Measurements from ENCODE around the gene PRKAR2B. TPM values are rescaled to one million over a fixed set of nuclear protein-coding genes. Genes with fewer than 3 reads are reported as not detected.
A peak's percentile ranks its signal among the peaks of the same experiment; 100 is the strongest.

PRKAR2B gene
- 10 to 100 TPM; 42.0 to 57.8 (median 49.3) TPM for total RNA-seq
- polyA plus RNA-seq = 32.3 TPM
- long read RNA-seq, donor 1, transcript PRKAR2B-201 (11 exons, 3,745 nt) = major isoform, 153 of 211 reads
- long read RNA-seq, donor 1, partial matches to known transcripts = 47 of 211 reads
- long read RNA-seq, donor 1, other reads (novel, unspliced or antisense) = 11 of 211 reads
- long read RNA-seq, donor 2, transcript PRKAR2B-201 (11 exons, 3,745 nt) = major isoform, 50 of 54 reads
- long read RNA-seq, donor 2, partial matches to known transcripts = 2 of 54 reads
- long read RNA-seq, donor 2, other reads (novel, unspliced or antisense) = 2 of 54 reads
- long read RNA-seq, donor 3, transcript PRKAR2B-201 (11 exons, 3,745 nt) = major isoform, 7 of 12 reads
- long read RNA-seq, donor 3, partial matches to known transcripts = 5 of 12 reads
- long read RNA-seq, donor 3, other reads (novel, unspliced or antisense) = 0 of 12 reads
- long read RNA-seq, donor 4, transcript PRKAR2B-201 (11 exons, 3,745 nt) = major isoform, 54 of 60 reads
- long read RNA-seq, donor 4, partial matches to known transcripts = 3 of 60 reads
- long read RNA-seq, donor 4, other reads (novel, unspliced or antisense) = 3 of 60 reads

- peak within 1 kb of the TSS; percentile 47 for H3K27ac ChIP-seq (ENCODE audit: low read length)
- no peaks in the 10 kb centered on the region for H3K27me3 ChIP-seq (ENCODE audit: control insufficient read depth, insufficient read depth)
- ATAC-seq = peak; percentile 95 to 97
- intact Hi-C loops (cut with DNase I) = no loop called here
- no peaks in the 10 kb centered on the region for H3K9me3 ChIP-seq (ENCODE audit: control insufficient read depth, low read length)
- under 1% methylated on average over 110 of the region's 110 CpGs for WGBS
- peaks cover 2% of the 10 kb centered on the region for H3K4me1 ChIP-seq (ENCODE audit: control insufficient read depth, insufficient read depth, low read length)
- DNase-seq = peak; percentile 82 to 94 (median 93)
- H3K4me3 ChIP-seq (ENCODE audit: low read length) = peak within 1 kb of the TSS; percentile 91
These were observed at the start of gene PRKAR2B for GRCh38 chr7:107044347-107045194. Gene PRKAR2B (plus strand): TSS chr7:107044705. CDS start chr7:107044908, 203 bp downstream.

GRCh38 chr7:106994833-106995232 is 49.7 kb upstream of the PRKAR2B start:
- no peak overlapping the region for H3K27ac ChIP-seq (ENCODE audit: low read length)
- DNase-seq = no peak
- no peaks in the 10 kb centered on the region for H3K27me3 ChIP-seq (ENCODE audit: control insufficient read depth, insufficient read depth)
- ATAC-seq = no peak
- no peaks in the 10 kb centered on the region for H3K4me1 ChIP-seq (ENCODE audit: control insufficient read depth, insufficient read depth, low read length)
- H3K4me3 ChIP-seq (ENCODE audit: low read length) = no peak overlapping the region
- intact Hi-C loops (cut with DNase I) = no loop called here
- no peaks in the 10 kb centered on the region for H3K9me3 ChIP-seq (ENCODE audit: control insufficient read depth, low read length)
- WGBS = 89% methylated on average over 7 of the region's 7 CpGs

DNA sequence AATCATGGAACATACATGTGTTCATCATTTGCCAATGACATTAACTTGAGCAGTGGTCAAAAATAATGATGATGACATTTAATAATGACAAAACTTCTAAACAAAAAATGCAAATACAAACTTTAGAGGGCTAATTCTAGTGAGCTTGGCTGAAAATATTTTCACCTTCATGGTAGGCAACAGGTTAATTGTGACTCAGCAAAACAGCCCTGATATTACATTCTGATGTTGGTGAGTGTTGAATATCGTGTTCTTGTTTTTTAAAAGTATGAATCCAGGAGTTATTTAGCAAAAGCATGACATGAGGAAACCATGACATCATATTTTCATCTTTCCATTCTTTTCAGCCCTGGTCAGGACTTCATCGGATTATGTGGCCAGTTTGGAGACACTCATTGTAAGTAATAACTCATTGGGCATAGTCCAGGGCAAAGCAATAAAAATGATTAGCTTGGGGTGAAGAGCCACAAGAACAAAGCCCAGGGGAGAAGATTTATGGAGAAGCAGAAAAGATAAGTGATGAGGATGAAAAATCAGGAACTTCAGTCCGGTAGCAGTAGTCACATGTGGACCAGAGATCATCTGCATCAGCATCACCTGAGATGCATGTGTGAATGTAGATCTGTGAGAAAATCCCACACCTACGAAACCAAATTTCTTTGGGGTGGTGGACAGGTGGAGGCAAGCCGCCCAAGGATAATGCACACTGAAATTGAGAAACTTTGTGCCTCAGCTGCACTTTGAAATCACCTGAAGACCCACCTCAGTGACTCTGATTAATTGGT is 46.8 kb upstream of the PRKAR2B start:
- intact Hi-C loops (cut with DNase I) = no loop called here
- Histone ChIP-seq H3K4me1 (ENCODE audit: control insufficient read depth, insufficient read depth, low read length) (no peaks in the 10 kb centered on the region), H3K27me3 (ENCODE audit: control insufficient read depth, insufficient read depth) (no peaks in the 10 kb centered on the region), H3K4me3 (ENCODE audit: low read length) (no peak overlapping the region), H3K9me3 (ENCODE audit: control insufficient read depth, low read length) (no peaks in the 10 kb centered on the region), H3K27ac (ENCODE audit: low read length) (no peak overlapping the region)
- WGBS = 79% methylated on average over 5 of the region's 5 CpGs
- DNase-seq (no peak), ATAC-seq (no peak)

- intact Hi-C loops (cut with DNase I) = no loop called here
- Histone ChIP-seq H3K27ac (ENCODE audit: low read length) (no peak overlapping the region), H3K4me3 (ENCODE audit: low read length) (no peak overlapping the region), H3K9me3 (ENCODE audit: control insufficient read depth, low read length) (no peaks in the 10 kb centered on the region), H3K27me3 (ENCODE audit: control insufficient read depth, insufficient read depth) (no peaks in the 10 kb centered on the region), H3K4me1 (ENCODE audit: control insufficient read depth, insufficient read depth, low read length) (no peaks in the 10 kb centered on the region)
- no peak for ATAC-seq
- no peak for DNase-seq
- WGBS = 85% methylated on average over 2 of the region's 2 CpGs
These were observed 45.5 kb upstream of the PRKAR2B start for GRCh38 chr7:106999023-106999422.

DNA sequence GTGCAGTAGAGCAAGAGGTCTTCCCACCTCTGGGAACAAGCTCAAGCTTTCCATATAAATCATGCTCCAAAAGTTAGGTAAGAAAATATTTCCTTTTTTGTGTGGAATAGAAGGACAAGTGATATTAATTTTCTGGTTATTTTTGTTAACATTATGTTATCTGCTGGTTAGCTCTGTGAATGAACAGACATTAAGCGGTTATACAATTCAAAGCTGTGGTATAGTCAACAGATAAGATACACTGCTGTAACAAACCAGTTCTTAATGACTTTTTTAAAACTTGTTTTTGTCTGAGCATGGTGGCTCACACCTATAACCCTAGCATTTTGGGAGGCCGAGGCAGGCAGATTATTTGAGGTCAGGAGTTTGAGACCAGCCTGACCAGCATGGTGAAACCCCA is 43.0 kb upstream of the PRKAR2B start:
- H3K27me3 ChIP-seq (ENCODE audit: control insufficient read depth, insufficient read depth) = no peaks in the 10 kb centered on the region
- no peak overlapping the region for H3K27ac ChIP-seq (ENCODE audit: low read length)
- 88% methylated on average over 2 of the region's 2 CpGs for WGBS
- H3K4me1 ChIP-seq (ENCODE audit: control insufficient read depth, insufficient read depth, low read length) = no peaks in the 10 kb centered on the region
- ATAC-seq (no peak), DNase-seq (no peak)
- H3K9me3 ChIP-seq (ENCODE audit: control insufficient read depth, low read length) = no peaks in the 10 kb centered on the region
- intact Hi-C loops (cut with DNase I) = no loop called here
- H3K4me3 ChIP-seq (ENCODE audit: low read length) = no peak overlapping the region

DNA sequence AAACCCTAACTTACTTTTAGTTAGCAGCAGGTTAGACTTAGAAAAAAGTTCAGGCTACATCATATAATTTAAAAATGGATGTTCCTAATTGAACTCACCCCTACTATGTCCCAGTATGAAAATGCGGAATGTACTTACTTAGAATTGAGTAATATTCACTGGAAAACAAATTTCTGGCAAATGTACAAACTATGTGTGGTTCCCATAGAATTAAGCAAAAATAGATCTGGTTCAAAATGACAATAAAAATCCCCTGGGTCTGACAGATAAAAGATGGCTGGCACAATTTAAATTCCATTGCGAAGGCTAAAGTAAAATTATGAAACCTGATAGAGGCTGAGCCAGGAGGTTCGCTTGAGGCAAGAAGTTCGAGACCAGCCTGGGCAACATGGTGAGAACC is 42.4 kb upstream of the PRKAR2B start:
- intact Hi-C loops (cut with DNase I) = no loop called here

DNA sequence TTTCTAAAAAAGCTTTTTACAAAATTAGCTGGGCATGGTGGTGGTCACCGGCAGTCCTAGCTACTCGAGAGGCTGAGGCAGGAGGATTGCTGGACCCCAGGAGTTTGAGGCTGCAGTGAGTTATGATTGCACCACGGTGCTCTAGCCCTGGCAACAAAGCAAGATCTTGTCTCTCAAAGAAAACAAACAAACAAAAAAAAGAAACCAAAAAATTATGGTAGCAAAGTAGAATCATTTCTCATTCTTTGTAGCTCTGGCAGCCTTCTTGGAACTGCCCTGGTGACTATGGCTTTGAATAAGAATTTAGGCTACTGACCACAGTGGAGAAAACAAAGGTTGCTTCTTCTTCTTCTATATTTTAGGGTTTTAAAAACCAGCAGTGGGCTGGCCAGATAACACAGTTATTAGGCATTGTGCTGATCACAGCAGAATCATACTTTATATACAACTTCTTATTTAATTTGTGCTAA is 41.9 kb upstream of the PRKAR2B start:
- no peak overlapping the region for H3K4me3 ChIP-seq (ENCODE audit: low read length)
- WGBS = 73% methylated on average over 3 of the region's 3 CpGs
- DNase-seq = no peak
- no peaks in the 10 kb centered on the region for H3K9me3 ChIP-seq (ENCODE audit: control insufficient read depth, low read length)
- no peaks in the 10 kb centered on the region for H3K4me1 ChIP-seq (ENCODE audit: control insufficient read depth, insufficient read depth, low read length)
- intact Hi-C loops (cut with DNase I) = no loop called here
- no peaks in the 10 kb centered on the region for H3K27me3 ChIP-seq (ENCODE audit: control insufficient read depth, insufficient read depth)
- no peak for ATAC-seq
- no peak overlapping the region for H3K27ac ChIP-seq (ENCODE audit: low read length)

More for the DNA sequence above, 42.4 kb upstream of the PRKAR2B start:
- H3K4me3 ChIP-seq (ENCODE audit: low read length) = no peak overlapping the region
- DNase-seq = no peak
- ATAC-seq = no peak
- WGBS = 79% methylated on average over 4 of the region's 4 CpGs
- no peaks in the 10 kb centered on the region for H3K4me1 ChIP-seq (ENCODE audit: control insufficient read depth, insufficient read depth, low read length)
- no peak overlapping the region for H3K27ac ChIP-seq (ENCODE audit: low read length)
- no peaks in the 10 kb centered on the region for H3K27me3 ChIP-seq (ENCODE audit: control insufficient read depth, insufficient read depth)
- no peaks in the 10 kb centered on the region for H3K9me3 ChIP-seq (ENCODE audit: control insufficient read depth, low read length)

GRCh38 chr7:107007007-107007891 is 37.3 kb upstream of the PRKAR2B start:
- H3K4me1 ChIP-seq (ENCODE audit: control insufficient read depth, insufficient read depth, low read length) = no peaks in the 10 kb centered on the region
- 31% methylated on average over 6 of the region's 6 CpGs for WGBS
- H3K9me3 ChIP-seq (ENCODE audit: control insufficient read depth, low read length) = no peaks in the 10 kb centered on the region
- DNase-seq (peak in 2 of 3 donors; percentile 68 to 79), ATAC-seq (peak; percentile 93 to 96)
- intact Hi-C loops (cut with DNase I) = no loop called here
- peak overlapping the region; percentile 52 for H3K27ac ChIP-seq (ENCODE audit: low read length)
- no peak overlapping the region for H3K4me3 ChIP-seq (ENCODE audit: low read length)
- no peaks in the 10 kb centered on the region for H3K27me3 ChIP-seq (ENCODE audit: control insufficient read depth, insufficient read depth)

DNA sequence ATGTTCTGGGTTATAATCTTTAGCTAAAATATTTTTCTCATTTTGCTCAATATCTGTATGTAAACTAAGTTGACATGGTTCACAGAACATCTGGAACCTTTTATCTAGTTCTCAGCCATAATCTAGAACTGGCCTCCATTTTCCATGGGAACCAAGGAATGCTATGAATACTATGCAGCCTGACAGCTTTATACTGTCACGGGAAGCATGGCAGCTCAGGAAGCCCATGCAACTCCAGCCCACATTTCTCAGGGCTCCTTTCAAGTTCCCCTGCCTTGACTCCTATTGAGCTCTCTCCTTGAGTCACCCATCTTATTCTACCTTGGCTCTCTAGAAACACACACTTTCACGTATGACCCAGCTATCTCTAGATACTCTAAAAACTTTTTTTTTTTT is 36.6 kb upstream of the PRKAR2B start:
- ATAC-seq (peak in 1 of 2 donors; percentile 22), DNase-seq (no peak)
- WGBS = 33% methylated on average over 2 of the region's 2 CpGs
- Histone ChIP-seq H3K4me1 (ENCODE audit: control insufficient read depth, insufficient read depth, low read length) (no peaks in the 10 kb centered on the region), H3K27me3 (ENCODE audit: control insufficient read depth, insufficient read depth) (no peaks in the 10 kb centered on the region), H3K9me3 (ENCODE audit: control insufficient read depth, low read length) (no peaks in the 10 kb centered on the region), H3K4me3 (ENCODE audit: low read length) (no peak overlapping the region), H3K27ac (ENCODE audit: low read length) (peak overlapping the region; percentile 93)
- intact Hi-C loops (cut with DNase I) = no loop called here

- H3K4me3 ChIP-seq (ENCODE audit: low read length) = no peak overlapping the region
- peak; percentile 7 to 33 for ATAC-seq
- 45% methylated on average over 4 of the region's 4 CpGs for whole genome bisulfite sequencing
- intact Hi-C loops (cut with DNase I) = no loop called here
- H3K27me3 ChIP-seq (ENCODE audit: control insufficient read depth, insufficient read depth) = no peaks in the 10 kb centered on the region
- H3K9me3 ChIP-seq (ENCODE audit: control insufficient read depth, low read length) = no peaks in the 10 kb centered on the region
- no peak overlapping the region for H3K27ac ChIP-seq (ENCODE audit: low read length)
- peaks cover under 1% of the 10 kb centered on the region for H3K4me1 ChIP-seq (ENCODE audit: control insufficient read depth, insufficient read depth, low read length)
- no peak for DNase-seq
These were observed 34.7 kb upstream of the PRKAR2B start for GRCh38 chr7:107009846-107010203.
